ENCODE data around the gene PRKD2. TPM values are rescaled to one million over a fixed set of nuclear protein-coding genes. Genes with fewer than 3 reads are reported as not detected.

Gene PRKD2
- total RNA-seq, 4 donors from 2014 or later, result 15.2 to 33.6 (median 19.7) TPM

GRCh38 chr19:46755077-46755852, 38.4 kb upstream of the PRKD2 start:
- Histone ChIP-seq H3K27ac (peak overlapping the region in 3 of 4 donors; percentile 60 to 69 (median 68)), H3K9me3 (no peaks in the 10 kb centered on the region), H3K27me3 (no peaks in the 10 kb centered on the region), H3K36me3 (peaks cover 0 to 45% of the 10 kb centered on the region in 2 donors), H3K4me1 (peaks cover 0 to 48% (median 7%) of the 10 kb centered on the region in 3 donors), H3K4me3 (no peak overlapping the region)
- no peak for ATAC-seq
- WGBS, 2 donors (ENCODE audit: low coverage in 1 of 2), result 46% methylated on average over 7 of the region's 39 CpGs; no CpG with 5 or more reads in 1 of the 2 donors
- TF ChIP-seq EP300 (IDR thresholded peaks at IDR 0.05), result no peak
- TF ChIP-seq POLR2A (IDR thresholded peaks at IDR 0.05), result no peak
- no peak for TF ChIP-seq POLR2AphosphoS5 (IDR thresholded peaks at IDR 0.05)
- no peak for TF ChIP-seq CTCF (IDR thresholded peaks at IDR 0.05)

GRCh38 chr19:46753420-46754155, 36.7 kb upstream of the PRKD2 start:
- no peak for ATAC-seq
- Histone ChIP-seq H3K4me1 (peaks cover 0 to 35% (median 4%) of the 10 kb centered on the region in 3 donors), H3K27ac (no peak overlapping the region), H3K4me3 (no peak overlapping the region), H3K27me3 (no peaks in the 10 kb centered on the region), H3K36me3 (peaks cover 0 to 57% of the 10 kb centered on the region in 2 donors), H3K9me3 (no peaks in the 10 kb centered on the region)
- 26 to 40% methylated on average over 3 to 4 of the region's 4 CpGs for WGBS, 2 donors (ENCODE audit: low coverage in 1 of 2)
- TF ChIP-seq POLR2A (IDR thresholded peaks at IDR 0.05), result no peak
- TF ChIP-seq CTCF (IDR thresholded peaks at IDR 0.05), result peak in 2 of 4 experiments; percentile 20 to 53
- TF ChIP-seq EP300 (IDR thresholded peaks at IDR 0.05), result no peak

GRCh38 chr19:46748325-46749109, 31.6 kb upstream of the PRKD2 start:
- no peak overlapping the region for H3K4me3 ChIP-seq
- peaks cover 0 to 42% of the 10 kb centered on the region in 2 donors for H3K36me3 ChIP-seq
- no peaks in the 10 kb centered on the region for H3K9me3 ChIP-seq
- WGBS, 2 donors (ENCODE audit: low coverage in 1 of 2), result 81% methylated on average over 17 of the region's 21 CpGs; no CpG with 5 or more reads in 1 of the 2 donors
- peaks cover 0 to 42% (median 23%) of the 10 kb centered on the region in 3 donors for H3K4me1 ChIP-seq
- H3K27ac ChIP-seq, result no peak overlapping the region
- no peaks in the 10 kb centered on the region for H3K27me3 ChIP-seq
- no peak for ATAC-seq
- TF ChIP-seq POLR2A (IDR thresholded peaks at IDR 0.05) (no peak), EP300 (IDR thresholded peaks at IDR 0.05) (no peak), CTCF (IDR thresholded peaks at IDR 0.05) (peak in 3 of 4 experiments; percentile 59 to 77 (median 64))

GRCh38 chr19:46746281-46747057, 29.6 kb upstream of the PRKD2 start, which contains the start of gene STRN4:
Gene STRN4, minus strand, starts transcription at chr19:46746450. Its CDS starts 20 bp downstream, at chr19:46746430.
- Histone ChIP-seq H3K4me3 (peak within 1 kb of the TSS; percentile 96 to 100), H3K27me3 (no peaks in the 10 kb centered on the region), H3K36me3 (peaks cover 0 to 27% of the 10 kb centered on the region in 2 donors), H3K4me1 (peaks cover 0 to 61% (median 33%) of the 10 kb centered on the region in 3 donors), H3K9me3 (no peaks in the 10 kb centered on the region), H3K27ac (peak within 1 kb of the TSS; percentile 79 to 97 (median 90))
- WGBS, 2 donors (ENCODE audit: low coverage in 1 of 2), result 14% methylated on average over 2 of the region's 74 CpGs; no CpG with 5 or more reads in 1 of the 2 donors
- ATAC-seq, result peak; percentile 87
- TF ChIP-seq CTCF (IDR thresholded peaks at IDR 0.05) (no peak), POLR2A (IDR thresholded peaks at IDR 0.05) (peak; percentile 42 to 79), POLR2AphosphoS5 (IDR thresholded peaks at IDR 0.05) (no peak), EP300 (IDR thresholded peaks at IDR 0.05) (no peak)
